Activated naive CD4-positive, alpha-beta T cell treated with anti-CD3 and anti-CD28 coated beads, Interleukin-2, amount 50 U/mL, for 72 hours (primary cell): ENCODE data around the gene PC. TPM values are rescaled to one million over a fixed set of nuclear protein-coding genes. Genes with fewer than 3 reads are reported as not detected.

Experiments
- ATAC-seq, 2 donors: fragments of 150-1000 bp; cut with Tn5 transposase; 2 replicates each; pipeline ENCODE4 v1.10.0; 2021; ENCODE audit warnings: mild to moderate bottlenecking in 2 of 2, moderate library complexity in 2 of 2
- DNase-seq, 2 donors: peaks; one replicate each; pipeline ENCODE4 v3.0.0; 2021 to 2022; ENCODE audit warnings: low spot score in 2 of 2
- H3K27ac Mint-ChIP-seq, 2 donors: one replicate each; pipeline ENCODE4 v1.8.0; 2022; ENCODE audit warnings: mild to moderate bottlenecking in 2 of 2, mixed read lengths in 2 of 2
- H3K36me3 Mint-ChIP-seq, 2 donors: one replicate each; pipeline ENCODE4 v1.8.0; 2022; ENCODE audit warnings: mixed read lengths in 2 of 2
- H3K9me3 Mint-ChIP-seq, 2 donors: one replicate each; pipeline ENCODE4 v1.8.0; 2022; ENCODE audit warnings: mixed read lengths in 2 of 2
- total RNA-seq, 2 donors: library from RNA; stranded (reverse); gene quantifications; one replicate each; pipeline ENCODE4 v1.2.3, GENCODE V29; 2022

Gene PC
- total RNA-seq, 2 donors from 2014 or later: 4.6 to 11.5 TPM

GRCh38 chr11:66934950-66935779 is 23.0 kb downstream of the PC start:
- no peaks in the 10 kb centered on the region for H3K36me3 Mint-ChIP-seq
- DNase-seq: no peak
- ATAC-seq: no peak
- H3K9me3 Mint-ChIP-seq: no peaks in the 10 kb centered on the region
- H3K27ac Mint-ChIP-seq: no peak overlapping the region

- no peaks in the 10 kb centered on the region for H3K36me3 Mint-ChIP-seq
- DNase-seq: no peak
- no peaks in the 10 kb centered on the region for H3K9me3 Mint-ChIP-seq
- ATAC-seq: no peak
- H3K27ac Mint-ChIP-seq: no peak overlapping the region
Observed at GRCh38 chr11:66933531-66933930, 24.7 kb downstream of the PC start.

- DNase-seq: no peak
- ATAC-seq: no peak
- no peaks in the 10 kb centered on the region for H3K9me3 Mint-ChIP-seq
- H3K27ac Mint-ChIP-seq: peak overlapping the region in 1 of 2 donors; percentile 13
- H3K36me3 Mint-ChIP-seq: no peaks in the 10 kb centered on the region
Observed at GRCh38 chr11:66932543-66932942, 25.6 kb downstream of the PC start.

GRCh38 chr11:66929753-66930152 is 28.4 kb downstream of the PC start:
- no peak for ATAC-seq

GRCh38 chr11:66924272-66924671 is 33.9 kb downstream of the PC start:
- peaks cover 0 to 4% of the 10 kb centered on the region in 2 donors for H3K9me3 Mint-ChIP-seq
- H3K36me3 Mint-ChIP-seq: peaks cover 0 to 5% of the 10 kb centered on the region in 2 donors
- H3K27ac Mint-ChIP-seq: no peak overlapping the region
- ATAC-seq (no peak), DNase-seq (no peak)

More at GRCh38 chr11:66929753-66930152, 28.4 kb downstream of the PC start:
- H3K36me3 Mint-ChIP-seq: peaks cover 0 to 2% of the 10 kb centered on the region in 2 donors
- H3K9me3 Mint-ChIP-seq: peaks cover 0 to 2% of the 10 kb centered on the region in 2 donors
- H3K27ac Mint-ChIP-seq: no peak overlapping the region
- DNase-seq: no peak

GRCh38 chr11:66922551-66922950 is 35.6 kb downstream of the PC start:
- Mint-ChIP-seq H3K36me3 (peaks cover 0 to 5% of the 10 kb centered on the region in 2 donors), H3K9me3 (peaks cover 0 to 4% of the 10 kb centered on the region in 2 donors), H3K27ac (no peak overlapping the region)
- no peak for DNase-seq
- no peak for ATAC-seq

- Mint-ChIP-seq H3K27ac (no peak overlapping the region), H3K36me3 (peaks cover 0 to 5% of the 10 kb centered on the region in 2 donors), H3K9me3 (peaks cover 0 to 4% of the 10 kb centered on the region in 2 donors)
- ATAC-seq (no peak), DNase-seq (no peak)
Observed at GRCh38 chr11:66920978-66921784, 37.0 kb downstream of the PC start.

- Mint-ChIP-seq H3K27ac (peak overlapping the region in 1 of 2 donors; percentile 53), H3K9me3 (peaks cover 0 to 4% of the 10 kb centered on the region in 2 donors), H3K36me3 (peaks cover 0 to 4% of the 10 kb centered on the region in 2 donors)
- no peak for ATAC-seq
- DNase-seq: no peak
Observed at GRCh38 chr11:66919923-66920322, 38.3 kb downstream of the PC start.

GRCh38 chr11:66918741-66919140 is 39.4 kb downstream of the PC start:
- H3K9me3 Mint-ChIP-seq: no peaks in the 10 kb centered on the region
- H3K36me3 Mint-ChIP-seq: no peaks in the 10 kb centered on the region
- H3K27ac Mint-ChIP-seq: no peak overlapping the region
- ATAC-seq (no peak), DNase-seq (no peak)

GRCh38 chr11:66915866-66916265 is 42.3 kb downstream of the PC start:
- DNase-seq (no peak), ATAC-seq (no peak)
- Mint-ChIP-seq H3K9me3 (no peaks in the 10 kb centered on the region), H3K27ac (no peak overlapping the region), H3K36me3 (no peaks in the 10 kb centered on the region)

GRCh38 chr11:66915046-66915832 is 42.9 kb downstream of the PC start:
- no peaks in the 10 kb centered on the region for H3K36me3 Mint-ChIP-seq

GRCh38 chr11:66914505-66914904 is 43.7 kb downstream of the PC start:
- no peak for DNase-seq
- no peak for ATAC-seq
- Mint-ChIP-seq H3K36me3 (no peaks in the 10 kb centered on the region), H3K27ac (no peak overlapping the region), H3K9me3 (no peaks in the 10 kb centered on the region)

More at GRCh38 chr11:66915046-66915832, 42.9 kb downstream of the PC start:
- DNase-seq (no peak), ATAC-seq (no peak)
- Mint-ChIP-seq H3K27ac (no peak overlapping the region), H3K9me3 (no peaks in the 10 kb centered on the region)

GRCh38 chr11:66912911-66913310 is 45.3 kb downstream of the PC start:
- H3K27ac Mint-ChIP-seq: no peak overlapping the region
- no peak for ATAC-seq
- H3K36me3 Mint-ChIP-seq: no peaks in the 10 kb centered on the region
- no peak for DNase-seq
- H3K9me3 Mint-ChIP-seq: no peaks in the 10 kb centered on the region

- Mint-ChIP-seq H3K27ac (no peak overlapping the region), H3K36me3 (no peaks in the 10 kb centered on the region)
Observed at GRCh38 chr11:66912361-66912760, 45.8 kb downstream of the PC start.

GRCh38 chr11:66910669-66911068 is 47.5 kb downstream of the PC start:
- DNase-seq (no peak), ATAC-seq (no peak)
- H3K9me3 Mint-ChIP-seq: no peaks in the 10 kb centered on the region
- no peak overlapping the region for H3K27ac Mint-ChIP-seq
- no peaks in the 10 kb centered on the region for H3K36me3 Mint-ChIP-seq

More at GRCh38 chr11:66912361-66912760, 45.8 kb downstream of the PC start:
- ATAC-seq (no peak), DNase-seq (no peak)
- H3K9me3 Mint-ChIP-seq: no peaks in the 10 kb centered on the region

- Mint-ChIP-seq H3K36me3 (no peaks in the 10 kb centered on the region), H3K9me3 (no peaks in the 10 kb centered on the region), H3K27ac (no peak overlapping the region)
- ATAC-seq (no peak), DNase-seq (no peak)
Observed at GRCh38 chr11:66910016-66910415, 48.2 kb downstream of the PC start.

- no peaks in the 10 kb centered on the region for H3K36me3 Mint-ChIP-seq
- H3K9me3 Mint-ChIP-seq: no peaks in the 10 kb centered on the region
- no peak for DNase-seq
- peak overlapping the region in 1 of 2 donors; percentile 41 for H3K27ac Mint-ChIP-seq
- ATAC-seq: no peak
Observed at GRCh38 chr11:66909181-66909580, 49.0 kb downstream of the PC start.
